PFSK-1 (cell line): Measurements from ENCODE around the gene CSGALNACT2.

Experiments used
- POLR2AphosphoS5 ChIP-seq: IDR thresholded peaks from 2 replicates; pipeline ENCODE4 v1.6.1; 2012; ENCODE audit warnings: low read depth, mild to moderate bottlenecking, control low read depth, low read length, moderate library complexity
- REST ChIP-seq, 2 experiments: IDR thresholded peaks; 2 replicates each; pipeline versions ENCODE4 v1.6.1 to v1.8.0; 2011 to 2012; ENCODE audit warnings: low read depth in 2 of 2, low read length in 2 of 2, control low read depth in 1 of 2, inconsistent platforms in 1 of 2, mild to moderate bottlenecking in 1 of 2, moderate library complexity in 1 of 2; ENCODE audit not compliant: insufficient read depth in 1 of 2
- SIN3A ChIP-seq: IDR thresholded peaks from 2 replicates; pipeline ENCODE4 v1.6.1; 2012; ENCODE audit warnings: mild to moderate bottlenecking, low read length, moderate library complexity, borderline replicate concordance; ENCODE audit not compliant: insufficient read depth
- TAF1 ChIP-seq: IDR thresholded peaks from 2 replicates; pipeline ENCODE4 v1.6.1; 2012; ENCODE audit warnings: low read length, control low read depth, borderline replicate concordance; ENCODE audit not compliant: insufficient read depth

- TF ChIP-seq REST (IDR thresholded peaks at IDR 0.05; ENCODE audit: insufficient read depth in 1 of 2, low read depth in 2 of 2, low read length in 2 of 2) = no peak
- no peak for TF ChIP-seq POLR2AphosphoS5
- no peak for TF ChIP-seq TAF1
- TF ChIP-seq SIN3A = no peak
Measured at GRCh38 chr10:43176271-43176670, 38.0 kb downstream of the CSGALNACT2 start.
